ENCODE measurements around the gene FHIT.

The FHIT gene

DNA sequence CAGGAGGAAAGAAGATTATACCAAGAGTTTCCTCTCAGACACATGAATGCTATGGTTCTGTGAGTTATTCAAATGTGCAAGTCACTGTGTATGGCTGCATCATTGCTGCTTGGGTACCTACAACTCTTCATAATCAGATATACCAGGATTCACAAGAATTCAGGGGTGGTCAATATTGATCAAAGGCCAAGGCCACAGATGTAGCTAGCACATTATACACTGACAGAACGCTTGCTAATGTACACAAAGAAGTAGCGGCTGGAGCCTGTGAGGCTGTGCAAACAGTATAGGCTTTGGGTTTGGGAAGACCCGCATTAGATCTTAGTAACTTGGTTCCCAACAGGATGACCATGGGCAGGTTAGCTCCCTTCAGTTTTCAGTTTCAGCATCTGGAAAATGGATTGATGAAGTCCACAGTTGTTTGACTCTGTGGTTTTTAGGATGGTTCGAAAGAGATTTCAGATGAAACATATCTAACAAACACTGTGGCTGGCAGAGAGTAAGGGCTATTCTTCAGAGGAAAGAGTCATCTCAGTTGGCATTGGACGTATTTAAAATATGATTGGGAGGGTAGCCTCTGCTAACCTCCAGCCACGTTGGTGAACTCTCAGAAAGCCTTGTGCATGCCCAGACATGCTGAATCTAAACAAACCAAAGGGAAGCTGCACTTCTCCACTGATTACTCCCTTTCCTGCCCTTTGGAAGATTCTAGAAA is 1452.7 kb downstream of the FHIT start:
- no peak for DNase-seq

DNA sequence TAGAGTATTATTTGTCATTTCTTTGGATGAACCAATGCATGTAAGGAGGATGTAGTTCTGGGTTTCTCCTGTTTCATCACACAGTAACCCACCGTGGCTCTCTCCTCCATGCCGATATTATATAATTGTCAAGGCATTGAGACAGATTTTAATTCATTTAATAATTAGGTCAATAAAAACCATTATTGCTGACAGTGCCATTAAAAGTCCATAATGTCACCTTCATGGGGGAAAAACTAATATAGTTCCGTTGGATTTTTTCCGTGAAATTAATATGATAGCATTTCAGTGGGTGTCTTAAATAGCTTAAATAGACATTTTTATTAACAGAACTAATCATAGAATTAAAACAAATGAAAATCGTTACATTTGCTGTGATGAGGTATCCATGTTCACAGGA is 1453.7 kb downstream of the FHIT start:
- DNase-seq = no peak

DNA sequence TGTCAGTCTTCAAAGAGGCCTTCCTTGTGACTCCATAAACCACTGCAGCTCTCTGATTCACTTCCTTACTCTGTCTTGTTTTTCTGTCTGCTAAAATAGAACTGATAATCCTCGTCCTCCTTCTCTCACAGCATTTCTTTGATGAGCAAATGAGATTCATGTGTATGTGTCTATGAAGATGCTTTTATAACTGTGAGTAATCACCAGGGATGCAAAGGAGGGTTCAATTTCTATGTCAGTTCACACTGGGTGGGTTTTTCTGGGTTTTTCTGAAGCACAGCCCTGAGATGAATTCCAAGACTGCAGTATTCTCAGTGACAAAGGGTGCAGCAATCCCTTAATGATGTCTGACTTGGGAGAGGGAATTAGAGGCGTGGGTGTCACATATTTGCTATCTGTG is 1454.8 kb downstream of the FHIT start:
- DNase-seq = peak; percentile 58

DNA sequence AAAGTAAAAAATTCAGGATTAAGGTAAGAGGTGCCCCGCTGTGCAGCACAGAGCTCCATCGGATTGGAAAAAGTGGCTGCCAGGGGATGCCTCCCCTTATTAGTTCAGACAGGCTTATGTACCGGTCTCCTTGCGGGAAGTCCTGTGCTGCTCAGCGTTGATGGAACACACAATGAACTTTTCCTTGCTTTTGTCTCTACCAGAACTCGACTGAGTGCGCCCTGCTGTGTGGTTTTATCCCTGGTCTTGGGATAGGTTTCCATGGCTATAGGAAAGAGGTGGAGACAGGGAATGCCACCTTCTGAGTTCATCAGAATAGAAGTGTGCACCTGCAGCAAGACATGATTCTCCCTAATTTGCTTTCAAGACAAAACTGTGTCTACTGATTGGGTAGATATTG is 1455.5 kb downstream of the FHIT start:
- no peak for DNase-seq

DNA sequence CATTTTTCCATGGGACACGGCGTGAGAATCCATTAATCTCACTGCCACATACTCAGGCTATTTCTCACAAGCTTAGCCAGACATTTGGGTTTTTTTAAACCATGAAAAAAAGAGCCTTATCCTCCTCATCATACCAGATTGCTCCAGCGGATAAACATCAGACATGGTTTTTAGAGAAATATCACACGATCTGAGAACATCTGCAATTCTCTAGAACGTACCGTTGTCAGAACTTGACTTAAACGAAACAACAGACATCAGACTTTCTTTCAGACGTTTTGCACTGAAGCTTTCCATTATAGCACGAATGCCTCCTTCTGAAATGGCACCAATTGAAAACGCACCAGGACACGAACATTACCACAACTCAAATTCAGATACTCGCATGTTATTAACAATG is 1457.3 kb downstream of the FHIT start:
- no peak for DNase-seq

DNA sequence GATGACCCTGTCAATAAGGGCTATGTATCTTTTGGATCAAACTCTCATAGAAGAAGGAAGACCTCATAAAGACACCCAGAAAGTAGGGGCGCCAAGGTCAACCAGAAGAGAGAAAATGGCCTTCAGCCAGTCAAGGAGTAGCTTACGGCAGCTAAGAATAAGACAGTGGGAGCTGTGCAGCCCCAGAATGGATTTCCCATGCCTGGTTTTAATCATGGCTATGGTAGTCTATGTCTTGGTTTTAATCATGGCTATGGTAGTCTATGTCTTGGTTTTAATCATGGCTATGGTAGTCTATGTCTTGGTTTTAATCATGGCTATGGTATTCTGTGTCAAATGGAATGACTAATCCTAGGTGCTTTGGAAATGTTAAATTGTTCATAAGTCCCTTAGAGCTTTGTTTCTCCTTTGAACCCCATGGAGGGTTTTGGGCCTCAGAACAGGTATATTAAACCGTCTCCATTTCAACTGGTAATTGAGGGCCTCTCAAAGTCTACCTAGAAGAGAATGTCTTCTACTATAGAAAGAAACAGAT is 1459.4 kb downstream of the FHIT start:
- no peak for DNase-seq

DNA sequence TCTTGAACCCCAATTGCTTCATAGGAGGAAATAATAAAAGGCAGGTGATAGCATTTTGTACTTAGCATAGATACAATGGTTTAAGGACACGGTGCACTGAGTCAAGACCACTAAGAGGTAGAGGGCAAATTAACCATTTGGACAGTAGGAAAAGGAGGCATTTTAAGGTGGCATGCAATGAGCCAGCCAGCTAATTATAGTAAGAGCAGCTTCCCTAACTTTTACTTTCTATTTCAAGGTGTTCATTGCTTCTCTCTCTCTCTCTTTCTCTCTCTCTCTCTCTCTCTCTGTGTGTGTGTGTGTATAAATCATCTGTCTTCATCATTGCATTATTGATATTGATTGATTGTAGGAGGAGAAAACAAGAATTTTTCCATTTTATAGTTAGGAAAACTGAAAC is 1461.0 kb downstream of the FHIT start:
- no peak for DNase-seq

DNA sequence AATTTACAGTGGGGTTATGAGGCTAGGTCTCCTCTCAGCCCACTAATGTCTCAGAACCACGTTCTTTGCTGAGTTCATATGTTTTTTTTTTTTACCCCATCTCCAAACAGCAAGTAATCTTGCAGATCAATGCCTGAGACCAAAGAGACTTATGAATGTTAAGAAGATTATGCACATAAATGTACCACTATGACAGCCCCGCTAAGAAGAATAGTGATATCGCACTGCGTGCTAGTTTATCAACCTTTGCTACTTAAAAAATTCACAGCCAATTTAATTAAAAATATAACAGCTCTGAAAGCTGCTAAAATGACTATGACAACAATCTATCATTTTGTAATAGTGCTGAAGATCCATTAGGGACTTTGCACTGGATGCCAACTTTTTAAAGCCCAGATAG is 1462.5 kb downstream of the FHIT start:
- no peak for DNase-seq

DNA sequence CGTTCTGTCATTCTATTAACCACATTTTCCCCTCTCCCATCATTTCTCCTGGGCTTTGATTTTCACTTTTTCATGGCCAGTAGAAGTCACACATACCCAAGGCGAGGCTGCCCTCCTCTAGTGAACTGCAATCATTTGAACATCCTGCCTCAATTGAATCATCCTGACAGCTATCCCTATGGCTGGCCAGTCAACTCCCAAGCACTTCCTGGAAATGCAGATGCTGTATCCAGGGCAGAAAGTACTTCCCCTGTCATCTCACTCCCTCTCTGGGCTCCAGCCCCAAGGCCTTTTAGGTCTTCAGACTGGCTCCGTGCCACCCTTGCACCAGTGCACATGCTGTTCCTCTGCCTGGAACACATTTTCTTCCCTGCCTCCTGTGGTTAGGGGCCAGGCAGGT is 1463.1 kb downstream of the FHIT start:
- DNase-seq = no peak

DNA sequence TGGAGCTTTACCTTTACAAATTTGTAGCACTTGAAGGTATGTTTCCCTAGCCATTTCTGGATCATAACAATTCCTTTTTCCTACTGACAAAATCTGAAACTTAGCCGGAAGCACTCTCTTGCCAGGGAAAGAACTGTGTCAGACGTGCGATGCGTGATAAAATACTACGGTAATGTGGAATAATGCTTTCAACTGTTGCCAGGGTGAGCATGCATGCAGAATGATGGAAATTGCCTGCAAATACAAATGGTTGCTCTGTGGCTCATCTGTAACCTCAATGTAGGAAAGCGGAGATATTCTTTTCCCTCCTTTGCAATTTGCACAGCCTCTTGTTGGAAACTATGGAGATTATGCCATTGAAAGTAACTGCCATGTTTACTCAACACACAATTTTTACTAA is 1464.9 kb downstream of the FHIT start:
- no peak for DNase-seq

DNA sequence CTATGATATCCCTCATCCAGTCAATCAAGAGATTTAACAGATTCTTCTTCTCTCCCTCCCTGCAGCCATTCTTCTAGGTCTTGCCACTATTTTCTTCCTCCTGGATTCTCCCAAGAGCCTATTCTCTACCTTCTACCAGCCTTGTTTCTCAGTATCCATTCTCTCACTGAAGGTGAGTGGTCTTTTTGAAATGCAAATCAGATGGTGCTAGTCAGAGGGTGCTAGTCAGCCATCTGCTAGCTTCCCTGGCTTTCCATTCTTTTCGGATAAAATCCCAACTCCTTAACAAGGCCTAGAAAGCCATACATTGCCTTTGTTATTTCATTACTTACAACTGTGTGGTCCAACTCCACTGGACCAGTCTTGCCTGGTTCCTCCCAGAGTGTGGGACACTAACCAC is 1467.1 kb downstream of the FHIT start:
- DNase-seq = no peak

DNA sequence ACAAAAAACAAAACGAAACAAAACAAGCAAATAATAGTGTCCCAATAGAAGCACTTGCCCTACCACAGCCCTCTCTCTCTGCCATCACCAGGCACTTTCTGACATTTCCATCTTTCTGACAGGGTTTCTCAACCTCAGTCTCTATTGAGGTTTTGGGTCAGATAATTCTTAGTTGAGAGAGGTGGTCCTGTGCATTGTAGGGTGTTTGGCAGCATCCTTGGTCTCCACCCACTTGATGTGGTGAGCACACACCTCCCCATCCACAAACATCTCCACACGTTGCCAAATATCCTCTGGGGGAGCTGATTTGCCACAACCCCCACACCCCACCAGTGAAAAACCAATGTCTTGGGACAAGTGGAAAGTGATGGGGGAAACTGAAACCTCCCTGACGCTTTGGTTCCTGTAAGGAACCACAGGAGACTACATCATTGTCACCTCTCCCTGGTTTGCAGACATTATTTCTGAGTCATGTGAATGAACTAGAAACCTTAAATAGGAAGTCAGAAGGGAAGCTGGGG is 1467.7 kb downstream of the FHIT start:
- DNase-seq = no peak

DNA sequence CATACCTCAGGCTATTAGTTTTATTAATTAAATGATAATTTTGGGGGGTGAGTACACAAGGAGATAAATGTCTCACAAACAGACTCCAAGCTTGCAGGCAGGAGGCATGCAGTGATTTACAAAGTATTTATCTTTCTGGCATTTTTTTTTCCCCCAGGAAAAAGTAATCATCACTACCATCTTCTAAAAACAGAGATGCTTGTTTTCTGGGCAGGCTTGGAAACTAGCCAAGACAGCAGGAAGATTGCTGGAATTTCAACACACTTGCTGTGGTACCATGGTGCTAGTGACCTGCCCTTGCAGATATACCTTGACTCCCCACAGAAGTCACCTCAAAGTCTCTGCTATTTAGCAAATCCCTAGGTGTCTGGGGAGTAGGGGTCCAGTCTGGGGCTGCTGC is 1468.6 kb downstream of the FHIT start:
- peak; percentile 18 for DNase-seq

DNA sequence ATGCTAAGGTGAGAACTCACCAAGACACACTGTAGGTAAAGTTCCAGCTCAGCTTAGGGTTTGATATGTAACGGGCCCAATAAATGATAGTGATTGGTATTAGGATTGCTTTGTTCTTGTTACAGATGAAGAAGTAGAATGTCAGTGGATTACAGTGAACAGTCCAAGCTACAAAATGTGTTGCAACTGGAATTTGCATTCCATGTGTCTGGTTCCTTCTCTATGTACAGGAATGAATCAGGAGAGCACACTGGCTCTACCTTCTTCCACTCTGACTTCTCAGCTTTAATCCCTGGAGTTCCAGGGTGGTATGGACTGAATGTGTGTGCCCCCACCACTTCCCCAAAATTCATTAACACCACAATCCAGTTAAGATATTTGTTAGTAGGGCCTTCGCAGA is 1471.0 kb downstream of the FHIT start:
- no peak for DNase-seq

DNA sequence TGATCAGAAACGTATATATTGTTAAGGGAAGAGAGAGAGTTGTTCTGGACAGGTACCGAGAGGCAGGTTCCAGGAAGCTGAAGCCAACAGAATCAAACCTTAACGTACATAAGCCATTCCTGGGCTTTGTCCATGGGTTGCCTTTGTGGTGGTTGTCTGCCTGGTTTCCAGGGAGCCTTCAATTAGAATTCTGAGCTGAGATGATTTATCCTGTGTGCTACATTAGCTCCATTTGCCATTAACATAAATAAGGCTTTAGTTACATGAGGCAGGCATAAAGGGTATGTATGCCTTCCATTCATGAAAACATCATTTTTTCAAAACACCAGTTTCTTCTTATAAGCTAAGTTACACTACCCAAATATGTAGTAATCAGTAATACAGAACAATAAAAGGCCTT is 1472.0 kb downstream of the FHIT start:
- DNase-seq = no peak

DNA sequence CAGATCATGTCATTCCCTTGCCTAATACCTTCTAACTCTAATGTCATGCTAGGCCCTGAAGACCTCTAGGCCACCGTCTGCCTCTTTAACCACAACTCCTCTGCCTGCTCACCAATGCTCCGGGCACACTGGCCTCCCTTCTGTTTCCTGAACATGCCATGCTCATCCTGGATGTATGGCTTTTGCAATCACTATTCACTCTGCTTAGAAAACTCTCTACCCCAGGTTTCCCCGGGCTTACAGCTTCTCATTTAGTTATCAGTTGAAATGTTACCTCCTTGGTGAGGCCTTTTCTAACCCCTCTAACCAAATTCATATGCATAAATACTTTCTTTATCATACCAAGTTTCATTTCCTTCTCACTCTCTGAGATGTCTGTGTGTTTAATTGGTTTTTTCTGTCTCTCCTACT is 1473.6 kb downstream of the FHIT start:
- no peak for DNase-seq

DNA sequence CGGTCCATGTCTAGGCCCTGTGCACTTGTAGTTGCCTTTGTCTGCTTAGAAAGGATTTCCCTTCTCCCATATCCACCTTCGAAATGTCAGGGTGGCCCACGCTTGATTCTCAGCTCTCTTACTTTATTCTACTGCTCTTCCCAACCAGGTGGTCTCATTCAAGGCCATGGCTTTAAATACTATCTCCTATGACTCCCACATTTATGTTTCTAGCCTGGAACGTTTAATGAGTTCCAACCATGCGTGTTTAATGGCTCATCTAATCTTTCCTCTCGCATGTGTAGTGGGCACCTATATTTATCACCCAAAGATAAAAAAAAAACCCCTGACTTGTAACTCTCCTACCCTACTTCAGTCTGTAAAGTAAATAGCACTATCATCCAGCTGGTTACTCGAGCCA is 1474.2 kb downstream of the FHIT start:
- DNase-seq = no peak

DNA sequence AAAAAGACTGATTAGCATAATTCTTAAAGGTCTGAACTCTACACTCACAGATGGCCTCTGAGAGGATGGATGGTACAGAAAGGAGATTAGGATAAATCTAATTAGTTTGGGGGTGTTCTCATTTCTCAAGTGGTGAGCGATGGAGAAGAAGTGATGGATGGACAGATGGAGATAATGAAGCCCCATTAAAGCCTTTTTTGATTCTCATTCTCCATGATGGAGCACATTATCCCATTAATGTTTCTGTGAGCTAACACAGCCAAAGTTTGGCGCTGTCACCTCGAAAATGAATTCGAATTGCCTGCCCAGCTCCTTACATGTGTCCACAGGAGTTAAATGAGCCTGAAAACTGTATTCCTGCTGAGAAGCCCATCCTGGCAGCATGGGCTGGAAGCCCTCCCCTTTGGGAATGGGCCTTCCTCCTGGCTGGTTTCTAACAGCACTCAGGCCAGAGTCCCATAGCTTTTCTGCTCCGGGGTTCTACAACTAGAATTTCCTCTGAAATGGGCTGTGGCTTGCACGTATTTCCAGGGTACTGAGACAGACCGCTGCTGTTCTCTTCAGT is 1475.4 kb downstream of the FHIT start:
- DNase-seq = no peak

DNA sequence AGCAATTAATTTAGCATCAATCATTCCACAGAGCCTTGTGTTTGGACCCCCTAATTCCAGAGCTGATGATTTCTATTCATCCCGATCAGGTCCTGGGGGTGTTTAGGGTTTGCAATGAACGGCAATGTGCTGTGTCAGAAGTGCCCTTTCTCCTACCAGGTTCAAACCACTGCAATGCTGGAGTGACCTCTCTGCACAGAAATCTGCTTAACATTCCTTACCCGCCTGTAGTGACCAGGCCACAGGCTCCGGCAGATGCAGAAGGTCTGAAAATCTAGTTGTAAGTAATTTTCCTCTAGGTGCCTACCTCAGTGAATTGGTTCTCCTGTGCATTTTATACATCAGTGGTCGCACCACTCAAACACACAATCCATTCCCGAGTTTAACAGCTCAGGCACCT is 1476.1 kb downstream of the FHIT start:
- DNase-seq = no peak

DNA sequence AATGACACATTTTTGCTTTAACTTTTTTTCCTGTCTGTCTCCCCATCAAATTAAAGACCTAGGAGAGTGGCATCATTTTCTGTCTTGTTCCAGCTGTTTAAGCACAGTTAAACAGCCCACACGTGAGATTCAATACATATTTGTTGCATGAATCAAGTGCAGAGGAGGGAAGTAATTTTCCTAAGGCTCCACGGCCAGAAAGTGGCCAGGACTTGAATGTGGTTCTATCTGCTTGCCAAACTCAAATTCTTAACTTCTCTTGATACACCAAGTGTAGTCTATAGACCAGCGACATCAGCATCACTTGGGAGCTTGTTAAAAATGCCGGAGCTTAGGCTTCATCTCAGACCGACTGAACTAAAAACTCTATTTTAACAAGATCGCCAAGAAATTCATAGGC is 1476.6 kb downstream of the FHIT start:
- DNase-seq = peak; percentile 85

DNA sequence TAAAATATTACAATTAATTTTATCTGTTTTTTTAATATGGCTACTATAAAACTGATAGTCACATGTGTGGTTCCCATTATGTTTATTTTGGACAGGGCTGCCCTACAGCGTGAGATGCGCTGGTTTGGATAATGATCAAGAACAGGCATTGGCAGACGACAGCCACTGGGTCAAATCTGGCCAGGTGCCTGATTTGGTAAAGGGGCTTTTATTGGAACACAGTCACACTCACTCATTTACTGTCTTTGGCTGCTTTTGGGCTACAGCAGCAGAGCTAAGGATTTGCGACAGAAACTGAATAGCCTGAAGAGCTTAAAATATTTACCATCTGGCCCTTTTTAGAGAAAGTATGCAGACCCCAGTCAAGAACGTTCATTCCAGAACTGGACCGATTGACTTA is 1477.3 kb downstream of the FHIT start:
- DNase-seq = no peak

DNA sequence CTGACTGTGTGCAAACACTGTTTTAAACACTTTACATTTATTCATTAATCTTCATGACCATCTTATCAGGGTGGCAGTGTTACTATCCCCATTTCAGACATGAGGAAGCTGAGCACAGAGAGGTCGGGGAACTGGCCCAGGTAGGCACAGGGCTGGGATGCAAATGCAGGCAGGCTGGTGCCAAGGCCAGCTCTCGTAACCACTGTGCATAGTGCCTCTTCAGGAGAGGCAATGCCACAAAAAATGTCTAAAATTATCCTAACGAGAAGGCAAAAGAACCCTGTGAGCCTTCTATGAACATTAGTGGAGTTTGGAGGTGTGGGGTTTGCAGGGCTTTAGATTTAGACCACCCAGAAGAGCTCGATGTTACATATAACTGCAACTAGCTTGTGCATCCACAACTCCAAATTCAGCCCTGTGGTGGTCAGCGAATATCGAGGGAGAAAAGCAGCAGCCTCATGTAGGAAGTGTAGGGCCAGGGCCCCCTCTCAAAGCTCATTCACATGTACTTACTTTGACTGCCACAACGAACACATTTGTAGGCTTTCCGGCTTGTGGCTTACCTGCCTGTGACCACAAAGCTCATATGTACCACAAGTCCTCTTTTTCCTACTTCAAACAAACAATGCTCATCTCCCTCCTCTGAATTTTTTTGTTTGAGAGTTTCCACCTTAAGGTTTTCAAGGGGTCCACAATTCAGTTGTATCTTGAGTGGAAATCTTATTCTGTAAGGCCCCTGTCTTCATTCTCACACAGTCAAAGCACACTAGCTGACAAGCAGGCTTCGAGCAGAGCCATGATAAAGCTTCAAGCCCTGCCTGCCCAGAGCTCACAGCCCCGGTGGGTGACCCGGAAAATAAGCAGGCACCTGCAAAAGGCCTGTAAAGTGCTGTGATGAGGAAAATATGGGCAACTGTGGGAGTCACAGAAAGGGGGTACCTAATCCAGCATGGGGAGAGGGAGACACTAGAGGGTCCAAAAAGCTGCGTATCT is 1478.5 kb downstream of the FHIT start:
- DNase-seq = no peak

DNA sequence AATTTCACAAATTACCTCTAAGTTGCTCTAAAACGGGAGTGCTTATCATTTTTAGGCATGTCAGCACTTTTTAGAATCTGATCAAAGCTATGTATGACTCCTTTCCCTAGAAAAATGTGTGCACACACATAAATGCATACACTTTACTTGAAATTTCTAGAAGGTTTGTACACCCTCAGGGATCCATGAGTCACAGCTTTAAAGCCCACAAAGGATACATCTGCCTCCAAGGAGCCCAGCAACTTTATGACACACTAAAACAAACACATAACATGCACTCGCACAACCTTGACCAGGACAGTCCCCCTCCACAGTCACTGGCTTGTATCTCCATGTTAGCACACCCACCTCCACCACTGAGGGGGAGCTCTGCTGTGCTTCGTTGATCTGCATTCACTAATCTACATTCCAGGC is 1479.5 kb downstream of the FHIT start:
- DNase-seq = peak; percentile 85

Measured in fibroblast of skin of right quadriceps (primary cell).